Activated B cell treated with CpG ODN at 0.5 μM for 24 hours (primary cell): ENCODE measurements around the gene POLR3C. TPM values are rescaled to one million over a fixed set of nuclear protein-coding genes. Genes with fewer than 3 reads are reported as not detected.
"Not testable (repeated sequence)": the region's sequence is repeated elsewhere in the genome, so short reads cannot be mapped to it uniquely, and the experiment has no call there.

ENCODE experiments used
- ATAC-seq: fragments of 200-7000 bp; cut with Tn5 transposase; one replicate; pipeline ENCODE4 v1.10.0; 2021; ENCODE audit warnings: low read depth, mild to moderate bottlenecking, moderate library complexity
- CTCF ChIA-PET: fragments of 350-600 bp; sonication (Branson Sonifier 250); formaldehyde crosslinking; loops from one replicate; lab custom pipeline; 2021; ENCODE audit warnings: antibody characterized with exemption; lab: Charles Lee
- POLR2A ChIA-PET: fragments of 350-600 bp; sonication (Branson Sonifier 250); formaldehyde crosslinking; loops from one replicate; lab custom pipeline; 2021; ENCODE audit warnings: antibody characterized with exemption; lab: Charles Lee
- DNase-seq: peaks from one replicate; pipeline ENCODE4 v3.0.0; 2022
- H3K27ac Mint-ChIP-seq: one replicate; pipeline ENCODE4 v1.8.0; 2020; ENCODE audit warnings: mixed read lengths
- H3K27me3 Mint-ChIP-seq: one replicate; pipeline ENCODE4 v1.8.0; 2021; ENCODE audit warnings: mixed read lengths
- H3K36me3 Mint-ChIP-seq: one replicate; pipeline ENCODE4 v1.8.0; 2021; ENCODE audit warnings: low read depth, mixed read lengths
- H3K4me1 Mint-ChIP-seq: one replicate; pipeline ENCODE4 v1.8.0; 2021; ENCODE audit warnings: mixed read lengths
- H3K4me3 Mint-ChIP-seq: one replicate; pipeline ENCODE4 v1.8.0; 2020; ENCODE audit warnings: mild to moderate bottlenecking, mixed read lengths
- H3K9me3 Mint-ChIP-seq: one replicate; pipeline ENCODE4 v1.8.0; 2020; ENCODE audit warnings: mixed read lengths
- intact Hi-C: fragments of 100-400 bp; cut with micrococcal nuclease; formaldehyde crosslinking; loops from one replicate; pipeline ENCODE4 v1.15.1; 2024
- total RNA-seq: library from RNA; stranded (reverse); gene quantifications from 2 replicates; pipeline ENCODE4 v1.2.3, GENCODE V29; 2022
- TF ChIP-seq, protein P1 (sequence below): fragments of 200-600 bp; IDR thresholded peaks from one replicate; pipeline ENCODE4 v1.8.0; 2022; ENCODE audit warnings: antibody characterized with exemption, mild to moderate bottlenecking

POLR3C gene
- total RNA-seq, 1 donor from 2014 or later = 51.2 TPM

- no peaks in the 10 kb centered on the region for H3K9me3 Mint-ChIP-seq
- no peaks in the 10 kb centered on the region for H3K27me3 Mint-ChIP-seq
- ChIA-PET POLR2A (interaction anchor here (1.1 kb wide), 1 partner anchor 18 kb away, joined by 3 read pairs; the partner anchor contains the start of genes POLR3C and RNF115), CTCF (no interaction called here)
- ATAC-seq (no peak), DNase-seq (no peak)
- peaks cover 37% of the 10 kb centered on the region for H3K4me1 Mint-ChIP-seq
- no peak overlapping the region for H3K27ac Mint-ChIP-seq
- peaks cover 9% of the 10 kb centered on the region for H3K36me3 Mint-ChIP-seq
- intact Hi-C loops = no loop called here
- H3K4me3 Mint-ChIP-seq = no peak overlapping the region
- TF ChIP-seq, protein P1, sequence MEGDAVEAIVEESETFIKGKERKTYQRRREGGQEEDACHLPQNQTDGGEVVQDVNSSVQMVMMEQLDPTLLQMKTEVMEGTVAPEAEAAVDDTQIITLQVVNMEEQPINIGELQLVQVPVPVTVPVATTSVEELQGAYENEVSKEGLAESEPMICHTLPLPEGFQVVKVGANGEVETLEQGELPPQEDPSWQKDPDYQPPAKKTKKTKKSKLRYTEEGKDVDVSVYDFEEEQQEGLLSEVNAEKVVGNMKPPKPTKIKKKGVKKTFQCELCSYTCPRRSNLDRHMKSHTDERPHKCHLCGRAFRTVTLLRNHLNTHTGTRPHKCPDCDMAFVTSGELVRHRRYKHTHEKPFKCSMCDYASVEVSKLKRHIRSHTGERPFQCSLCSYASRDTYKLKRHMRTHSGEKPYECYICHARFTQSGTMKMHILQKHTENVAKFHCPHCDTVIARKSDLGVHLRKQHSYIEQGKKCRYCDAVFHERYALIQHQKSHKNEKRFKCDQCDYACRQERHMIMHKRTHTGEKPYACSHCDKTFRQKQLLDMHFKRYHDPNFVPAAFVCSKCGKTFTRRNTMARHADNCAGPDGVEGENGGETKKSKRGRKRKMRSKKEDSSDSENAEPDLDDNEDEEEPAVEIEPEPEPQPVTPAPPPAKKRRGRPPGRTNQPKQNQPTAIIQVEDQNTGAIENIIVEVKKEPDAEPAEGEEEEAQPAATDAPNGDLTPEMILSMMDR = no peak
These were observed 17.6 kb upstream of the POLR3C start for GRCh38 chr1:145806408-145806807.

DNA sequence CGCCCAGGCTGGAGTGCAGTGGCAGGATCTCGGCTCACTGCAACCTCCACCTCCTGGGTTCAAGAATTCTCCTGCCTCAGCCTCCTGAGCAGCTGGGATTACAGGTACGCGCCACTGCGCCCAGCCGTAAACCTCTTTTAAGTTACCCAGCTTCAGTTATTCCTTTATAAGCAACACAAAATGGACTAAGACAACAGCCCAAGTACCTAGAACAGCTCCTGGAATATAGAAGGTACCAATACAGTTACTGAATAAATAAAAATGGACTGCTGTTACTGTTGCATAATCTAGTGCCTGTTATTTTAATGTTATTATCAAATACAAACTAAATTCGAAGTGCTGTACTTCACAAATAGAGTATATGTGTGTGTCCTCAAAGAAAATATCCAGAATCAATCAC is 17.2 kb upstream of the POLR3C start:
- Mint-ChIP-seq H3K27me3 (no peaks in the 10 kb centered on the region), H3K9me3 (no peaks in the 10 kb centered on the region), H3K36me3 (peaks cover 7% of the 10 kb centered on the region), H3K4me1 (peaks cover 37% of the 10 kb centered on the region), H3K27ac (no peak overlapping the region), H3K4me3 (no peak overlapping the region)
- TF ChIP-seq, protein P1 = no peak
- no peak for ATAC-seq
- ChIA-PET POLR2A (no interaction called here), CTCF (no interaction called here)
- intact Hi-C loops = no loop called here
- no peak for DNase-seq

DNA sequence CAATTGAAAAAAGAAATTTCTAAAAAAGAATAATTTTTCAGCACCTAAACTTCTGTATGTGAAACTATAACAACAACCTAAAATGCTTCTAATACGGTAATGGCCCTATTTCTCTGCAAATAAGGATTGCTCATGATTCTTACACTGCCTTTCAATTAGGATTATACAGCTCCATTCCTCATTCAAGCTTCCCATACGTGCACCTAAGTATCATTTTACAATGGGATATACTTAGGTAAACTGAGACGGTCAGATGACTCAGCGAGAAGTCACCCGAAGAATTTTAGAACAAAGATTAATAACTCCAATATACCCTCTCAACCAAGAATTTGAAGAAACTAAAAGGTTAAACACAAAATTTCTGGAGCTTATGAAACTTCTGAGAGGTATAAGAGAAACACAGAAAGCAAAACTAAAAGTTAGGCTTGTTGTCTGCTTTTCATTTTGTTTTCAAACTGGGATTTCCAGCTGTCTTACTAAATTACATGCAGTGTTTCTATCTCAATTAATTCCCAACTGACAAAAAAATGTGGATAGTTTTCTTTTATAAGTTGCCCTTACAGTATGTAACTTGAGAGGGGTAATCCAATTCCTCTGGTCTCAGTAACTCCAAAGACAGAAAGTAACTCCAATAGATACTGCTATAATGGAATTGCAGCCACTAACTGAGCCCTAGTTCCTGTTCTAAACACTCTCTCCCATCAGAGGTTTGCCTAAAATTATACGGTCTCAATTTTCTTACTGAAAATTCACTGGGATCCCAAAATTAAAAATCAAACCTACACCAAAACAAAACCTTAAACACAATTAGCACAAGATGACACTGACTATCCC is 10.8 kb upstream of the POLR3C start:
- DNase-seq, intact Hi-C loops, H3K4me3 Mint-ChIP-seq, ATAC-seq, POLR2A ChIA-PET, H3K27me3 Mint-ChIP-seq, H3K36me3 Mint-ChIP-seq, CTCF ChIA-PET, H3K27ac Mint-ChIP-seq, H3K9me3 Mint-ChIP-seq: not testable (repeated sequence)
- peaks cover 14% of the 10 kb centered on the region for H3K4me1 Mint-ChIP-seq

- H3K27me3 Mint-ChIP-seq, ATAC-seq, H3K36me3 Mint-ChIP-seq, DNase-seq, POLR2A ChIA-PET, intact Hi-C loops, H3K9me3 Mint-ChIP-seq, H3K27ac Mint-ChIP-seq, CTCF ChIA-PET, H3K4me3 Mint-ChIP-seq: not testable (repeated sequence)
- peaks cover 12% of the 10 kb centered on the region for H3K4me1 Mint-ChIP-seq
These were observed 5.9 kb upstream of the POLR3C start for GRCh38 chr1:145818095-145818494.

DNA sequence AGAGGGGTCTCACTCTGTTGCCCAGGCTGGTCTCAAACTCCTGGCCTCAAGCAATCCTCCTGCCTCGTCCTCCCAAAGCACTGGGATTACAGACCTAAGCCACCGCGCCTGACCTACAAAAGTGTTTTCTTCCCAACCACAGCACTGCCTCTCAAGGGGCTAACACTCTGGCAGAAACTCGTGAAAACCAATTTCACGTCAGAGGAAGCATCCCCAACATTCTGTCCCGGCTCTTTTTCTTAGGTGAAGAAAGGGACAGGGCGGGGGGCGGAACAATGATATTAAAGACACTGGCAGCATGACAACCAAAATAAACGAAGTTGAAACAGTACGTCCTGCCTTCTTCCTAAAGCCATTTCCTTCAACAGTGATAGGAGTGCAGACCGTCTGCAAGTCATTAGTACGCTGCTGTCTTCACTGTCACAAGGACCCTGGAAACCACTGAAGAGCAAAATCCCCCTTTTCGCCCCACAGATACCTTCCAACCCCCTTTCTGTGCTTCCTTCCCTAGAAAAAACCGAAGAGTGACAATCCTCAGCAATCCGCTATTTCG is 1.1 kb upstream of the POLR3C start:
- H3K4me3 Mint-ChIP-seq, CTCF ChIA-PET, intact Hi-C loops, ATAC-seq, H3K27ac Mint-ChIP-seq, DNase-seq, H3K9me3 Mint-ChIP-seq, H3K27me3 Mint-ChIP-seq: not testable (repeated sequence)
- Mint-ChIP-seq H3K4me1 (peaks cover 21% of the 10 kb centered on the region), H3K36me3 (peaks cover 32% of the 10 kb centered on the region)
- POLR2A ChIA-PET = interaction anchor here (2.2 to 3.2 kb wide), 3 partner anchors 22 to 135 kb away, joined by 11 to 29 read pairs (median 12); partner anchors contain the start of genes LIX1L and NUDT17

DNA sequence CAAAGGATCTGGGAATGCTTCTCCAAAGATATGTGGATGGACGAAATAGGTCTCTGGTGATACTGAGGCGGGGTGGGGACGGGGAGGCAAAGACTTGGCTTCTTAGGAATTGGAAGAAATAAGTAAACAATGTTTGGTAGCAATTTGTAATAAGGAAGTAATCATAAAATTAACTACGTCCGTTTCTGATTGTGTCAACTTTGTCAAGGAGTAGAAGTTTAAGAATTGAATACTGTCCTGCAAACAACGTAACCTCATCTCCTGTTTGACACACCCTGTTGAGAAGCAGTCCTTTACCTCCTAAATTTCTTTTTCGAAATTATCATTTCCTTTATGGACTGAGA is 471 bp downstream of the POLR3C start:
- CTCF ChIA-PET = interaction anchor here (1.0 kb wide), 1 partner anchor 21 kb away, joined by 4 read pairs; the partner anchor contains the start of gene NUDT17
- H3K4me1 Mint-ChIP-seq = peaks cover 24% of the 10 kb centered on the region
- peak overlapping the region; percentile 94 for H3K27ac Mint-ChIP-seq
- peaks cover 46% of the 10 kb centered on the region for H3K36me3 Mint-ChIP-seq
- no peak for ATAC-seq
- H3K27me3 Mint-ChIP-seq = no peaks in the 10 kb centered on the region
- no peaks in the 10 kb centered on the region for H3K9me3 Mint-ChIP-seq
- DNase-seq = no peak
- H3K4me3 Mint-ChIP-seq = peak overlapping the region; percentile 97
- POLR2A ChIA-PET = interaction anchor here (0.6 to 3.2 kb wide), 14 partner anchors 10 to 544 kb away, joined by 3 to 48 read pairs (median 6); partner anchors contain the start of genes ANKRD34A, LIX1L, NUDT17 and PEX11B
- intact Hi-C loops = loop anchor here (1.0 to 2.0 kb wide), 2 partner anchors 18 to 35 kb away; partner anchors contain the start of gene PIAS3
- TF ChIP-seq, protein P1 = no peak
